Left cardiac atrium (tissue), 4 donors: Measurements from ENCODE around the gene CD226. TPM values are rescaled to one million over a fixed set of nuclear protein-coding genes. Genes with fewer than 3 reads are reported as not detected.
"Not testable (repeated sequence)": the region's sequence is repeated elsewhere in the genome, so short reads cannot be mapped to it uniquely, and the experiment has no call there.

Experiments
- ATAC-seq, 2 donors: fragments of 200-7000 bp; cut with Tn5 transposase; one replicate each; pipeline ENCODE4 v1.9.1; 2020; ENCODE audit warnings: mild to moderate bottlenecking in 2 of 2, moderate library complexity in 2 of 2
- DNase-seq: peaks from one replicate; pipeline ENCODE4 v3.0.0-alpha.2; 2020
- intact Hi-C, 2 donors: fragments of 100-400 bp; cut with DNase I; formaldehyde crosslinking; loops; one replicate each; pipeline versions ENCODE4 v1.14.1 to v1.15.1; 2022 to 2023
- total RNA-seq, 2 donors: library from RNA; stranded (reverse); fragmentation: NEBNext Ultra II Directional; extraction: Animal tissue kit (Norgen Biotek cat#: 25700); gene quantifications; one replicate each; pipeline ENCODE4 v1.2.1, GENCODE V29; 2021
- donor health status: DM: no; HTN: yes; CAD: no.
- donor health status: DM: no; HTN: yes; CAD: no; lungs with severe emphysema.
- donor health status: DM: yes; HTN: yes; CAD: no.
- donor health status: Dilated cardiomyopathy.

Gene CD226
- total RNA-seq, 2 donors from 2014 or later = 0.97 to 1.3 TPM

GRCh38 chr18:69840445-69840844 is 107.2 kb downstream of the CD226 start:
- DNase-seq (no peak), ATAC-seq (no peak)
- intact Hi-C loops = loop anchor here in 1 of 2 donors (10.0 kb wide), 1 partner anchor 234 kb away; no protein-coding TSS in a partner anchor

DNA sequence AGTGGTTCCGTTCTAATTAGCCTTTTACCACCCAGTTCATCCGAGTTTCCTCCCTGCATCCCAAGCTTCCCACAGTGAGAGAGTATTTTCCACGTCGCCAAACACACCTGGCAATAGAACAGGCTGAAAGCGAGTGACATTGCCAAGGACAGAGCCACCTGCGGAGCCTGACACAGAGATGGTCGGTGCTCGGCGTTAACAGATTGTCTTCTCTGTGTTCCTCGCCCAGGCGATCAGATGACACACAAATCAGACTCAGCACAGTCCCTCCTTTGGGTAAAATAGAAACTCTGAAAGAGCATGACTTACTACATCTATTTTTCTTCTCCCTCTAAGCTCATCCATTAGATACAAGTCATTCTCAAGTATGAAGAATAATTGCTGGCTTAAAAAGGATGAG is 107.7 kb downstream of the CD226 start:
- no peak for ATAC-seq
- intact Hi-C loops = loop anchor here in 1 of 2 donors (10.0 kb wide), 1 partner anchor 235 kb away; no protein-coding TSS in a partner anchor
- no peak for DNase-seq

GRCh38 chr18:69839497-69839896 is 108.2 kb downstream of the CD226 start:
- DNase-seq = no peak
- ATAC-seq = no peak
- intact Hi-C loops = no loop called here

GRCh38 chr18:69838620-69839411 is 108.9 kb downstream of the CD226 start:
- ATAC-seq (no peak), DNase-seq (no peak)
- intact Hi-C loops = no loop called here

GRCh38 chr18:69838003-69838402 is 109.7 kb downstream of the CD226 start:
- ATAC-seq (no peak), DNase-seq (no peak)
- intact Hi-C loops = no loop called here

GRCh38 chr18:69834980-69835379 is 112.7 kb downstream of the CD226 start:
- DNase-seq, intact Hi-C loops, ATAC-seq: not testable (repeated sequence)

GRCh38 chr18:69830189-69830588 is 117.5 kb downstream of the CD226 start:
- intact Hi-C loops = no loop called here
- ATAC-seq (no peak), DNase-seq (no peak)

DNA sequence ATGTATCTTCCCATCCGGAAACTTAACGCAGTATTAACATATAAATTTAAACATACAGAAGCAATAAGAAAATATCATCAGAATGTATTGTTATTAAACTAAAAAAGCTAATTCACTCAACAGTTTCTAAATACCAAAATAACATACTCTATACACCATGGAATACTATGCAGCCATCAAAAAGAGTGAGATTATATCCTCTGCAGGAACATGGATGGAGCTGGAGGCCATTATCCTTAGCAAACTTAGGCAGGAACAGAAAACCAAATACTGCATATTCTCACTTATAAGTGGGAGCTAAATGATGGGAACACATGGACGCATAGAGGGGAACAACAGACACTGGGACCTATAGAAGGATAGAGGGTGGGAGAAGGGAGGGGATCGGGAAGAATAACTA is 127.1 kb downstream of the CD226 start:
- DNase-seq (no peak), ATAC-seq (no peak)
- intact Hi-C loops = no loop called here

- intact Hi-C loops = no loop called here
- ATAC-seq (no peak), DNase-seq (no peak)
Measured at GRCh38 chr18:69819460-69819859, 128.2 kb downstream of the CD226 start.

DNA sequence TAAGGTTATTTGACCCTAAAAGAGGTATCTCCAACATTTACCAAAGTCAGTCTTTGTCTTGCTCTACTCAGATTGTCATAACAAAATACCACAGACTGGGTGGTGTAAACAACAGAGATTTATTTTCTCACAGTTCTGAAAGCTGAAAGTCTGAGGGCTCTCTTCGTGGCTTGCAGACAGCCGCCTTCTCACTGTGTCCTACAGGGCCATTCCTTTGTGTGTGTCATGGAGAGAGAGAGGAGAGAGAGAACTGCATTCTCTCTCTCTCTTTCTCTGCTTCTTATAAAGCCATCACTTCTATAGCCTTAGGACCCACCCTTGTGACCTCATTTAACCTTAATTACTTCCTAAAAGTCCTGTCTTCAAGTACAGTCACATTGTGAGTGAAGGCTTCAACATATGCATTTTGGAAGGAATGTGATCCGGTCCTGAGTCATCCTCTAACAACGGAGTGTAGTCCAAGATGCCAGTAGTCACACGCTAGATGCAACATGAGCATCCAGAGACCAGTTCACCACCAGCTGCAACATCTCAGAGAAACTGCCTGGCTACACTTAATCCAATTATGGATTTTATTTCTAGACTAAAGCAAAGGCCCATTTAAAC is 130.2 kb downstream of the CD226 start:
- peak; percentile 21 to 27 for ATAC-seq
- intact Hi-C loops = no loop called here
- DNase-seq = no peak

- intact Hi-C loops = no loop called here
- no peak for DNase-seq
- ATAC-seq = no peak
Measured at GRCh38 chr18:69814861-69815385, 132.8 kb downstream of the CD226 start.

GRCh38 chr18:69813559-69813958 is 134.1 kb downstream of the CD226 start:
- no peak for ATAC-seq
- intact Hi-C loops = no loop called here

DNA sequence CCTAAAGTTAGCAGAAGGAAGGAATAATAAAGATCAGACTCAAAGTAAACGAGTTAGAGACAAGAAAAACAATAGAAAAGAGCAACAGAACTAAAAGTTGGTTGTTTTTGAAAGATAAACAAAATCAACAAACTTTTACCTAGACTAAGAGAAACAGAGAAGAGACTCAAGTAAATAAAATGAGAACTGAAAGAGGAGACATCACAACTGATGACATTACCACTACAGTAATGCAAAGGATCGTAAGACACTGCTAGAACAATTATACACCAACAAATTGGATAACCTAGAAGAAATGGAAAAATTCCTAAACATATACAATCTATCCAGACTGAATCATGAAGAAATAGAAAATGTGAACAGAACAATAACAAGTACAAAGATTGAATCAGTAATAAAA is 139.3 kb downstream of the CD226 start:
- DNase-seq (no peak), ATAC-seq (no peak)
- intact Hi-C loops = no loop called here

More at GRCh38 chr18:69813559-69813958, 134.1 kb downstream of the CD226 start:
- no peak for DNase-seq

DNA sequence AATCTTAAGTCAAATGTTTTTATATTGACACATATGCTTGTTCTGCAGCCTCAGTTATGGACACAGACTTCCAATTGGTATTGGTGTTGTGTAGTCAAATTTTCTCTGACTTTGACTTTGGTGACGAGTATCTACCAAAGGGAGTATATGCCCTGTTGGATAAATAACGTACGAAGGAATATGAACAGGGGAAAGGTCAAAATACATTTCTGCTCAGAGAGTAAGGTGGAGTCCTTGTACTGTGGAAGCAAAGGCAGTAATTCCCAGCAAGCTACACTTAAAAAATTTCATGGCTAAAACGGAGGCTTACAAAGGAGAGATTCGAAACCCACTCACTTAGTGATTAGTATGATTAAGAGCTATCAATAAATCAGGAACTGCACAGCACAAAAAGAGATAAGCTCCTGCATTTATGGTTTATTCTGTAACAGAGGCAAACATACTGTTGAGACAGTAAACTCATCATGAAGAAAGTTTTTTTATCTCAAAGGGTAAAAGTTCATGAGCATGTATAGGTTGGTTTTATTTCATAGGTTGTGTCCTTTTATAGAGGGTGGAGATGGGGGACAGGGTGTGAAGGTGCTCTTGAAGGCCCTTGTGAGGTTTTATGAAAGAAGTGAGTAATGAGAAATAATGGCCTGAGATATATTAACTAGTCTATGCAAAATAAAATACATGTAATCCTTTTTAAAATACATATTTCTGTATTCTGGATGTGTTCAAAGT is 142.7 kb downstream of the CD226 start:
- ATAC-seq (no peak), DNase-seq (no peak)
- intact Hi-C loops = no loop called here
